MM.1S (cell line): ENCODE measurements around the gene ITPKA.

Experiments used
- DNase-seq: peaks from one replicate; pipeline ENCODE4 v3.0.0-alpha.2; 2015
- H2AFZ ChIP-seq: fragments of 300-600 bp; sonication (generic); 2 replicates; pipeline ENCODE4 v1.6.0; 2016; ENCODE audit warnings: antibody characterized with exemption, low read length
- H3F3A ChIP-seq: fragments of 300-600 bp; sonication (generic); 2 replicates; pipeline ENCODE4 v1.6.1; 2016; ENCODE audit warnings: mild to moderate bottlenecking, antibody characterized with exemption, low read length, moderate library complexity, mixed read lengths; ENCODE audit not compliant: insufficient read depth
- H3K27ac ChIP-seq: fragments of 300-600 bp; sonication (generic); 2 replicates; pipeline ENCODE4 v1.5.1; 2016; ENCODE audit warnings: mild to moderate bottlenecking, low read length
- H3K27me3 ChIP-seq: fragments of 300-600 bp; sonication (generic); replicated peaks from 2 replicates; pipeline ENCODE4 v1.6.0; 2016; ENCODE audit warnings: low read length; ENCODE audit not compliant: insufficient read depth
- H3K36me3 ChIP-seq: fragments of 300-600 bp; sonication (generic); replicated peaks from 2 replicates; pipeline ENCODE4 v1.6.1; 2016; ENCODE audit warnings: mild to moderate bottlenecking, low read length, mixed read lengths; ENCODE audit not compliant: insufficient read depth
- H3K4me1 ChIP-seq: fragments of 300-600 bp; sonication (generic); 2 replicates; pipeline ENCODE4 v1.6.1; 2016; ENCODE audit warnings: low read length, mixed read lengths
- H3K4me2 ChIP-seq: fragments of 300-600 bp; sonication (generic); 2 replicates; pipeline ENCODE4 v1.6.0; 2016; ENCODE audit warnings: low read depth, low read length
- H3K4me3 ChIP-seq: fragments of 300-600 bp; sonication (generic); 2 replicates; pipeline ENCODE4 v1.5.1; 2016; ENCODE audit warnings: low read length, mixed read lengths
- H3K79me2 ChIP-seq: fragments of 300-600 bp; sonication (generic); 2 replicates; pipeline ENCODE4 v1.6.1; 2016; ENCODE audit warnings: mixed run types, low read length, mixed read lengths
- H3K9ac ChIP-seq: fragments of 300-600 bp; sonication (generic); 2 replicates; pipeline ENCODE4 v1.6.1; 2016; ENCODE audit warnings: low read length, mixed read lengths
- H3K9me2 ChIP-seq: fragments of 300-600 bp; sonication (generic); replicated peaks from 2 replicates; pipeline ENCODE4 v1.6.1; 2016; ENCODE audit warnings: mild to moderate bottlenecking, low read length, mixed read lengths; ENCODE audit not compliant: insufficient read depth
- H3K9me3 ChIP-seq: fragments of 300-600 bp; sonication (generic); replicated peaks from 2 replicates; pipeline ENCODE4 v1.6.1; 2016; ENCODE audit warnings: mild to moderate bottlenecking, low read length, mixed read lengths; ENCODE audit not compliant: insufficient read depth
- H4K20me1 ChIP-seq: fragments of 300-600 bp; sonication (generic); 2 replicates; pipeline ENCODE4 v1.6.1; 2016; ENCODE audit warnings: mild to moderate bottlenecking, low read length, moderate library complexity, mixed read lengths; ENCODE audit not compliant: insufficient read depth
- EZH2 ChIP-seq: fragments of 300-600 bp; sonication (generic); optimal IDR thresholded peaks from 2 replicates; pipeline ENCODE3; 2017; ENCODE audit warnings: low read depth, mild to moderate bottlenecking, antibody characterized with exemption, low read length, mixed read lengths
- EZH2phosphoT487 ChIP-seq: fragments of 300-600 bp; sonication (generic); IDR thresholded peaks from 2 replicates; pipeline ENCODE4 v1.6.1; 2018; ENCODE audit warnings: antibody characterized with exemption, low read length
- TF ChIP-seq, protein P1 (sequence below): fragments of 300-600 bp; sonication (generic); IDR thresholded peaks from 2 replicates; pipeline ENCODE4 v1.5.1; 2016; ENCODE audit warnings: antibody characterized with exemption, low read length, mixed read lengths

The ITPKA gene

DNA sequence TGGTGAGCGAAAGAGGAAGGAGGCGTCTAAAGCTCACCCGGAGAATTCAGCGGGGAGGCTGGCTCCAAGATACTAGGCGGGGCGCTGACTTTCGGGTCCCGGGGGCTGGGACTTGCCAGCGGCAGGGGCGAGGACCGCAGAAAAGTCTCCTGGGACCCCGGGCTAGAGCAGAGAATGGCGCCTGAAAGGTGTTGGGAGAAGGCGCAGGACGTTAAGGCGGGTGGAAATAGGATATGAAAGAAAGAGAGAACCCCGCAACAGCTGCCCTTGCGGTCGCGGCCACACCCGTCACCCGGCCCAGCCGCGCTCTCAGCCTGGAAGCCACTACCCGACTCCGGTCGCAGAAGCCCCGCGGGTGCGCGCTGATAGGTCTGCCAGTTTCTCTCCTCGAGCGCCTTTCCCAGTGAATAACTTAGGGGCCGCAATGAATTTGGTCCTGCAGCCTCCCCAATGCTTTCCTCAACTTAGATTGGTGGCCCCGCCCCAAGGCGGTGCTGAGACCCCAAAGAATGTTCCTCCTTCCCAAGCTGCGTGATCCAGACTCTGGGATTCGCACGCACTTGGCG, 19.3 kb downstream of the ITPKA start:
- Histone ChIP-seq H3K9me3 (no peaks in the 10 kb centered on the region), H3K4me3 (peak overlapping the region; percentile 36), H3F3A (no peaks in the 10 kb centered on the region), H3K4me1 (no peaks in the 10 kb centered on the region), H3K4me2 (peak overlapping the region; percentile 83), H3K9ac (no peak overlapping the region), H3K36me3 (no peaks in the 10 kb centered on the region), H4K20me1 (no peaks in the 10 kb centered on the region), H3K27me3 (peaks cover 12% of the 10 kb centered on the region), H3K9me2 (no peaks in the 10 kb centered on the region), H3K79me2 (no peaks in the 10 kb centered on the region), H2AFZ (no peak overlapping the region), H3K27ac (no peak overlapping the region)
- TF ChIP-seq, protein P1, sequence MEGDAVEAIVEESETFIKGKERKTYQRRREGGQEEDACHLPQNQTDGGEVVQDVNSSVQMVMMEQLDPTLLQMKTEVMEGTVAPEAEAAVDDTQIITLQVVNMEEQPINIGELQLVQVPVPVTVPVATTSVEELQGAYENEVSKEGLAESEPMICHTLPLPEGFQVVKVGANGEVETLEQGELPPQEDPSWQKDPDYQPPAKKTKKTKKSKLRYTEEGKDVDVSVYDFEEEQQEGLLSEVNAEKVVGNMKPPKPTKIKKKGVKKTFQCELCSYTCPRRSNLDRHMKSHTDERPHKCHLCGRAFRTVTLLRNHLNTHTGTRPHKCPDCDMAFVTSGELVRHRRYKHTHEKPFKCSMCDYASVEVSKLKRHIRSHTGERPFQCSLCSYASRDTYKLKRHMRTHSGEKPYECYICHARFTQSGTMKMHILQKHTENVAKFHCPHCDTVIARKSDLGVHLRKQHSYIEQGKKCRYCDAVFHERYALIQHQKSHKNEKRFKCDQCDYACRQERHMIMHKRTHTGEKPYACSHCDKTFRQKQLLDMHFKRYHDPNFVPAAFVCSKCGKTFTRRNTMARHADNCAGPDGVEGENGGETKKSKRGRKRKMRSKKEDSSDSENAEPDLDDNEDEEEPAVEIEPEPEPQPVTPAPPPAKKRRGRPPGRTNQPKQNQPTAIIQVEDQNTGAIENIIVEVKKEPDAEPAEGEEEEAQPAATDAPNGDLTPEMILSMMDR, result no peak
- TF ChIP-seq EZH2 (no peak), EZH2phosphoT487 (no peak)
- DNase-seq, result no peak

DNA sequence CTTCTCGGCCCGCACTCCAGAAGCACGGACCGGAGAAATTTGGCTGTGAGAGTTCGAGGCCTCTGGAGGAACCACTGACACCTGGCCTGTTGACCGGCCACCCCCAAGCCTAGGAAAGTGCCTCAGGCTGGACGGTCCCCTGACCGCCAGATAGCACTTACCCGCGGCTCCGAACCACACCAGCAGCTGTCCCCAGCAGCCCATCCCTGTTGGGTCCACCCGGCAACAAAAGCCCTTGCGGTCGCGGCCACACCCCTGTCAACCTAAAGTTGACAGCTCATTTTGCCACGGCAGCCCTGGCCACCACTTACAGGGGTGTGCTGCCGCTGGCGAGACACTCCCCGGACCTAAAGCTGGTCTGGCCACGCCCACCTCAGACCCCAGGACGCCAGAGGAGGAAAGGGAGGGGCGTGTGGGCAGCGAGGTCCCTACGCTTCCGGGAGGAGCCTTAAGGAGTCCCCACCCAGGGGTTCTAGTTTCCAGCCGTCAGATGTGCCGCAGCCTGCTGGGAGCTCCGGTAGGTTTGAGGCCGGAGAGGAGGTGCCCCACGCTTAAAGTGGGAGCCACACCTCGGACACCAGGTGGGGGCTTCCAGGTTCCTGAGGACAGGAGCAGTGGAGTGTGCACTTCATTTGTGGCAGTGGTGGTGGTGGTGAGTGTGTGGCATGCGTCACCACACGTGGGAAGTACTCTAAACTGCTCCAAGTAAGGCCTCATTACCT, 20.0 kb downstream of the ITPKA start, which contains the start of gene LTK:
TSS of gene LTK (minus strand) at position 322 of the 722 bp plus-strand sequence. CDS start at position 204, 118 bp downstream.
- Histone ChIP-seq H4K20me1 (no peaks in the 10 kb centered on the region), H3K9ac (no peak within 1 kb of the TSS), H3K4me1 (no peaks in the 10 kb centered on the region), H3K4me3 (peak within 1 kb of the TSS; percentile 36), H2AFZ (no peak within 1 kb of the TSS), H3K27me3 (peaks cover 12% of the 10 kb centered on the region), H3K4me2 (peak within 1 kb of the TSS; percentile 83), H3K27ac (no peak within 1 kb of the TSS), H3K9me2 (no peaks in the 10 kb centered on the region), H3K79me2 (no peaks in the 10 kb centered on the region), H3K9me3 (no peaks in the 10 kb centered on the region), H3K36me3 (no peaks in the 10 kb centered on the region), H3F3A (no peaks in the 10 kb centered on the region)
- DNase-seq, result no peak
- TF ChIP-seq EZH2phosphoT487 (no peak), EZH2 (no peak)
- TF ChIP-seq, protein P1, result no peak

DNA sequence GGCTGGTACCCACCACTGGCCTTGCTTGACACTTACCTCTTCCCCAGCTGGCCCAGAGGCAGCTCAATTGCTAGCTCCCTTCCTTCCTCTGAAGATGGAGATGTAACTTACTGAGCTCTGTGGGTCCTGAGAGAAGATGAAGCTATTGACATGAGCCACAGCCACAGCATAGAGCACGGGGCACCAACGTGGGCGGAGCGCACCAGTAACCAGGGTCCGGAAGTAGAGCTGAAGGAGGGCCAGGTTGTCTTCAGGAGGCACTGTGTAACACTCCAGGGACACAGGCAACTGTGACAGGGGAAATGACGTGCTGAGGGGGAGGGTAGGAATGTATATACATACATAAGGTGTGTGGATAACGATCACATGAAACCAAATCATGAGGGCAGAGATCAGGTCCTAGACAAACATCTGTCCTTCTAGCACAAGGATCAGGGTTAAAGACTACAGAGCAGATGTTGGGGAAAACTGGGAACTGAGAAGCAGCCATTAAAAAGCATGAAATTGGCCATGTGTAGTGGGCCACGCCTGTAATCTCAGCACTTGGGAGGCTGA, 24.3 kb downstream of the ITPKA start:
- no peaks in the 10 kb centered on the region for H3K36me3 ChIP-seq
- H3K4me1 ChIP-seq, result no peaks in the 10 kb centered on the region
- no peaks in the 10 kb centered on the region; the same call in 1 of the 2 replicates for H3K27me3 ChIP-seq
- no peak overlapping the region for H3K4me3 ChIP-seq
- H3K79me2 ChIP-seq, result no peaks in the 10 kb centered on the region
- no peaks in the 10 kb centered on the region for H4K20me1 ChIP-seq
- TF ChIP-seq EZH2phosphoT487 (no peak), EZH2 (no peak)
- TF ChIP-seq, protein P1, result no peak
- no peak overlapping the region for H3K27ac ChIP-seq
- H3K4me2 ChIP-seq, result no peak overlapping the region
- H3K9me3 ChIP-seq, result no peaks in the 10 kb centered on the region
- no peaks in the 10 kb centered on the region for H3F3A ChIP-seq
- DNase-seq, result no peak
- H2AFZ ChIP-seq, result no peak overlapping the region
- H3K9ac ChIP-seq, result no peak overlapping the region
- H3K9me2 ChIP-seq, result no peaks in the 10 kb centered on the region
